Right lobe of liver (tissue), 4 donors: ENCODE results near the gene RGL1.

Experiments used
- CTCF ChIP-seq, 4 donors: fragments of 200-600 bp in 3 of 4; fragments of 450-650 bp in 1 of 4; IDR thresholded peaks; one replicate each; pipeline versions ENCODE4 v1.5.1 to v1.8.0; 2016 to 2022; ENCODE audit warnings: antibody characterized with exemption in 4 of 4, mild to moderate bottlenecking in 2 of 4
- POLR2A ChIP-seq: fragments of 450-650 bp; IDR thresholded peaks from one replicate; pipeline ENCODE4 v1.6.1; 2017; ENCODE audit warnings: antibody characterized with exemption, mild to moderate bottlenecking
- donor health status: DM: no; HTN: no; CAD: no.
- donor health status: DM: no; HTN: no; CAD: no.
- donor health status: DM: no; HTN: yes; CAD: no.

- no peak for TF ChIP-seq CTCF (IDR thresholded peaks at IDR 0.05)
- no peak for TF ChIP-seq POLR2A
These were observed 86.4 kb downstream of the RGL1 start for GRCh38 chr1:183891158-183891856.
